SK-N-SH treated with all-trans-retinoic acid at 6 μM for 48 hours (cell line): ENCODE measurements around the gene FCER2.

ENCODE experiments used
- ARNTL ChIP-seq: fragments of 450-650 bp; formaldehyde crosslinking; IDR thresholded peaks from 2 replicates; pipeline ENCODE4 v1.5.0; 2020; ENCODE audit warnings: low read depth, mild to moderate bottlenecking, moderate library complexity, borderline replicate concordance
- CSDC2 ChIP-seq: fragments of 250-450 bp; sonication (Bioruptor Pico); IDR thresholded peaks from 2 replicates; pipeline ENCODE4 v1.5.0; 2020; ENCODE audit warnings: mild to moderate bottlenecking, moderate library complexity
- GLIS3 ChIP-seq: fragments of 250-450 bp; sonication (Bioruptor Pico); IDR thresholded peaks from 2 replicates; pipeline ENCODE4 v1.5.0; 2020; ENCODE audit warnings: mild to moderate bottlenecking, moderate library complexity
- TCF4 ChIP-seq: fragments of 250-450 bp; sonication (Bioruptor Pico); IDR thresholded peaks from 2 replicates; pipeline ENCODE4 v1.8.0; 2021; ENCODE audit warnings: mild to moderate bottlenecking, moderate library complexity, borderline replicate concordance
- TOX ChIP-seq: fragments of 250-450 bp; sonication (Bioruptor Pico); IDR thresholded peaks from 2 replicates; pipeline ENCODE4 v1.8.0; 2021; ENCODE audit warnings: mild to moderate bottlenecking, moderate library complexity, borderline replicate concordance
- ZFP3 ChIP-seq: fragments of 250-450 bp; sonication (Bioruptor Pico); IDR thresholded peaks from 2 replicates; pipeline ENCODE4 v1.5.0; 2020; ENCODE audit warnings: mild to moderate bottlenecking, moderate library complexity
- ZFP30 ChIP-seq: fragments of 450-650 bp; formaldehyde crosslinking; IDR thresholded peaks from 2 replicates; pipeline ENCODE4 v1.5.0; 2022; ENCODE audit warnings: mild to moderate bottlenecking, moderate library complexity
- ZNF70 ChIP-seq: fragments of 450-650 bp; formaldehyde crosslinking; IDR thresholded peaks from 2 replicates; pipeline ENCODE4 v1.5.0; 2020; ENCODE audit warnings: mild to moderate bottlenecking, moderate library complexity
- TF ChIP-seq, protein P1 (sequence below): fragments of 250-450 bp; sonication (Bioruptor Pico); IDR thresholded peaks from 2 replicates; pipeline ENCODE4 v1.5.1; 2020; ENCODE audit warnings: low read depth, mild to moderate bottlenecking, moderate library complexity

DNA sequence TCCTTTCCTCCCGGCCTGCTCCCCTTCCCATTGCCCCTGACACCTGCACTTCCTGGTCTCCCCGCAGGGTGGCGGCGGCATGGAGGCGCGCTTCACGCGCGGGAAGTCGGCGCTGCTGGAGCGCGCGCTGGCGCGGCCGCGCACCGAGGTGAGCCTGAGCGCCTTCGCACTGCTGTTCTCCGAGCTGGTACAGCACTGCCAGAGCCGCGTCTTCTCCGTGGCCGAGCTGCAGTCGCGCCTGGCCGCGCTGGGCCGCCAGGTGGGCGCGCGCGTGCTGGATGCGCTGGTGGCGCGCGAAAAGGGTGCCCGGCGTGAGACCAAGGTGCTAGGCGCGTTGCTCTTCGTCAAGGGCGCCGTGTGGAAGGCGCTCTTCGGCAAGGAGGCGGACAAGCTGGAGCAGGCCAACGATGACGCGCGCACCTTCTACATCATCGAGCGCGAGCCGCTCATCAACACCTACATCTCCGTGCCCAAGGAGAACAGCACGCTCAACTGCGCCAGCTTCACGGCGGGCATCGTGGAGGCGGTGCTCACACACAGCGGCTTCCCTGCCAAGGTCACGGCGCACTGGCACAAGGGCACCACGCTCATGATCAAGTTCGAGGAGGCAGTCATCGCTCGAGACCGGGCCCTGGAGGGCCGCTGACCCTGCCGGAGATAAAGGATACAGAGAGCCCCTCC, 19.6 kb downstream of the FCER2 start:
- TF ChIP-seq, protein P1, sequence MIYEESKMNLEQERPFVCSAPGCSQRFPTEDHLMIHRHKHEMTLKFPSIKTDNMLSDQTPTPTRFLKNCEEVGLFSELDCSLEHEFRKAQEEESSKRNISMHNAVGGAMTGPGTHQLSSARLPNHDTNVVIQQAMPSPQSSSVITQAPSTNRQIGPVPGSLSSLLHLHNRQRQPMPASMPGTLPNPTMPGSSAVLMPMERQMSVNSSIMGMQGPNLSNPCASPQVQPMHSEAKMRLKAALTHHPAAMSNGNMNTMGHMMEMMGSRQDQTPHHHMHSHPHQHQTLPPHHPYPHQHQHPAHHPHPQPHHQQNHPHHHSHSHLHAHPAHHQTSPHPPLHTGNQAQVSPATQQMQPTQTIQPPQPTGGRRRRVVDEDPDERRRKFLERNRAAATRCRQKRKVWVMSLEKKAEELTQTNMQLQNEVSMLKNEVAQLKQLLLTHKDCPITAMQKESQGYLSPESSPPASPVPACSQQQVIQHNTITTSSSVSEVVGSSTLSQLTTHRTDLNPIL: no peak
- TF ChIP-seq CSDC2 (CRISPR knock-in tag) (no peak), ARNTL (no peak), TCF4 (CRISPR knock-in tag) (no peak), ZNF70 (CRISPR knock-in tag) (no peak), GLIS3 (CRISPR knock-in tag) (no peak), TOX (CRISPR knock-in tag) (no peak), ZFP3 (CRISPR knock-in tag) (no peak), ZFP30 (CRISPR knock-in tag) (no peak)
